ENCODE data around the gene HERC6.

DNA sequence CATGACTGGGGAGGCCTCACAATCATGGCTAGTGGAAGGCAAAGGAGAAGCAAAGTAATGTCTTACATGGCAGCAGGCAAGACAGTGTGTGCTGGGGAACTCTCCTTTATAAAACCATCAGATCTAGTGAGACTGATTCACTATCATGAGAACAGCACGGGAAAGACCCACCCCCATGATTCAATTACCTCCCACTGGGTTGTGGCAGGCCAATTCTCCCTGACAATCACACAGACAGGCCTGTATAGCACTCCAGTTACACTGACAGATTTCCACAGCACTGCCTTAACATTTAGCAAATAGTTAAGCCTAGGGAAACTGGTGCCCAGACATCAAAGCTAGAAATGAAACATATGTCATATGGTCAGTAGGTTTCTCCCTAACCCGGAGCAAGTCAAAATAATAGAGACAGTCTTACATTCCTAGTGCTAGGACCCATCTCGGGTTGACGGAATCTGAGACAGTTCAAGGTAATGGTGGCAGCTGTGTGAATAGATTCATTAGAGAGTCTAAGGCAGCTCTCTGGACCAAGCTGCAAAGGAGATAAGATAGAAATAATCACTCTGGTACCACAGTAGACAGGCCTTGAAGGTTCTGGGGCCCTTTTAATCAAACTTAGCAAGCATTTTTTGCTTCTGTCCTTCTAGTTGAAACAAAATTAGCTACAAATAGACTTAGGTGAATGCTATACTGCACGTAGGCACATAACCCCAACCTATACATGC lies 68.9 kb downstream of the HERC6 start:
- TF ChIP-seq, protein P1, sequence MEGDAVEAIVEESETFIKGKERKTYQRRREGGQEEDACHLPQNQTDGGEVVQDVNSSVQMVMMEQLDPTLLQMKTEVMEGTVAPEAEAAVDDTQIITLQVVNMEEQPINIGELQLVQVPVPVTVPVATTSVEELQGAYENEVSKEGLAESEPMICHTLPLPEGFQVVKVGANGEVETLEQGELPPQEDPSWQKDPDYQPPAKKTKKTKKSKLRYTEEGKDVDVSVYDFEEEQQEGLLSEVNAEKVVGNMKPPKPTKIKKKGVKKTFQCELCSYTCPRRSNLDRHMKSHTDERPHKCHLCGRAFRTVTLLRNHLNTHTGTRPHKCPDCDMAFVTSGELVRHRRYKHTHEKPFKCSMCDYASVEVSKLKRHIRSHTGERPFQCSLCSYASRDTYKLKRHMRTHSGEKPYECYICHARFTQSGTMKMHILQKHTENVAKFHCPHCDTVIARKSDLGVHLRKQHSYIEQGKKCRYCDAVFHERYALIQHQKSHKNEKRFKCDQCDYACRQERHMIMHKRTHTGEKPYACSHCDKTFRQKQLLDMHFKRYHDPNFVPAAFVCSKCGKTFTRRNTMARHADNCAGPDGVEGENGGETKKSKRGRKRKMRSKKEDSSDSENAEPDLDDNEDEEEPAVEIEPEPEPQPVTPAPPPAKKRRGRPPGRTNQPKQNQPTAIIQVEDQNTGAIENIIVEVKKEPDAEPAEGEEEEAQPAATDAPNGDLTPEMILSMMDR (IDR thresholded peaks at IDR 0.05): no peak
- TF ChIP-seq EP300 (IDR thresholded peaks at IDR 0.05): no peak

Measured in upper lobe of left lung (tissue), 4 donors.